GM19372 (cell line): Measurements from ENCODE around the gene TOE1.

Source experiments
- ATAC-seq: cut with Tn5 transposase; IDR thresholded peaks from one replicate; pipeline ENCODE4 v1.9.1; 2021; ENCODE audit warnings: mild to moderate bottlenecking, low read depth, moderate library complexity; ENCODE audit not compliant: unreplicated experiment

The TOE1 gene

GRCh38 chr1:45326627-45327623, 13.0 kb upstream of the TOE1 start, which contains the start of gene HPDL:
TSS of gene HPDL (plus strand) at chr1:45326895. CDS start at chr1:45327149, 254 bp downstream.
- peak; percentile 50 for ATAC-seq

DNA sequence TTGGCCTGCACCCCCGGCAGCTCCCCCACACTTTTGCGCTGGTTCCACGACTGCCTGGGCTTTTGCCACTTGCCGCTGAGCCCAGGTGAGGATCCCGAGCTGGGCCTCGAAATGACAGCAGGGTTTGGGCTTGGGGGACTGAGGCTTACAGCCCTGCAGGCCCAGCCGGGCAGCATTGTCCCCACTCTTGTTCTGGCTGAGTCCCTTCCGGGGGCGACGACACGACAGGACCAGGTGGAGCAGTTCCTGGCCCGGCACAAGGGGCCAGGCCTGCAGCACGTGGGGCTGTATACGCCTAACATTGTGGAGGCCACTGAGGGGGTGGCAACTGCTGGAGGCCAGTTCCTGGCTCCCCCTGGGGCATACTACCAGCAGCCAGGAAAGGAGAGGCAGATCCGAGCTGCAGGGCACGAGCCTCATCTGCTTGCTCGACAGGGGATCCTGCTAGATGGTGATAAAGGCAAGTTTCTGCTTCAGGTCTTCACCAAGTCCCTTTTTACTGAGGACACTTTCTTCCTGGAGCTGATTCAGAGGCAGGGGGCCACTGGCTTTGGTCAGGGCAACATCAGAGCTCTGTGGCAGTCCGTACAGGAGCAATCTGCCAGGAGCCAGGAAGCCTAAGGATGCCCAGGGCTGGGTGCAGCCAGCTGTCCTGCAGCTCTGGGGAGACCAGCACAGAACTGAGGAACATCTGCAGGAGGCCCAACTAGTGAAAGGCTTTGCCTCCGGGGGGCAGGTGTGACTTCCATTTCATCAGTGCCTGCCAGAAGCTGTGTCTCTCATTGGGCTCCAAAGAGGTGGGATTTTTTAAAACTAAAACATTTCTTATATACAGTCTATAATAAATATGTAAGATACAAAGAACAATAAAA, 12.1 kb upstream of the TOE1 start:
- no peak for ATAC-seq

GRCh38 chr1:45328680-45329079, 11.3 kb upstream of the TOE1 start:
- ATAC-seq, result no peak

- ATAC-seq, result no peak
Observed at GRCh38 chr1:45329445-45329844, 10.5 kb upstream of the TOE1 start.

GRCh38 chr1:45331436-45332345, 8.3 kb upstream of the TOE1 start:
- ATAC-seq, result no peak

GRCh38 chr1:45332346-45332720, 7.6 kb upstream of the TOE1 start:
- no peak for ATAC-seq

DNA sequence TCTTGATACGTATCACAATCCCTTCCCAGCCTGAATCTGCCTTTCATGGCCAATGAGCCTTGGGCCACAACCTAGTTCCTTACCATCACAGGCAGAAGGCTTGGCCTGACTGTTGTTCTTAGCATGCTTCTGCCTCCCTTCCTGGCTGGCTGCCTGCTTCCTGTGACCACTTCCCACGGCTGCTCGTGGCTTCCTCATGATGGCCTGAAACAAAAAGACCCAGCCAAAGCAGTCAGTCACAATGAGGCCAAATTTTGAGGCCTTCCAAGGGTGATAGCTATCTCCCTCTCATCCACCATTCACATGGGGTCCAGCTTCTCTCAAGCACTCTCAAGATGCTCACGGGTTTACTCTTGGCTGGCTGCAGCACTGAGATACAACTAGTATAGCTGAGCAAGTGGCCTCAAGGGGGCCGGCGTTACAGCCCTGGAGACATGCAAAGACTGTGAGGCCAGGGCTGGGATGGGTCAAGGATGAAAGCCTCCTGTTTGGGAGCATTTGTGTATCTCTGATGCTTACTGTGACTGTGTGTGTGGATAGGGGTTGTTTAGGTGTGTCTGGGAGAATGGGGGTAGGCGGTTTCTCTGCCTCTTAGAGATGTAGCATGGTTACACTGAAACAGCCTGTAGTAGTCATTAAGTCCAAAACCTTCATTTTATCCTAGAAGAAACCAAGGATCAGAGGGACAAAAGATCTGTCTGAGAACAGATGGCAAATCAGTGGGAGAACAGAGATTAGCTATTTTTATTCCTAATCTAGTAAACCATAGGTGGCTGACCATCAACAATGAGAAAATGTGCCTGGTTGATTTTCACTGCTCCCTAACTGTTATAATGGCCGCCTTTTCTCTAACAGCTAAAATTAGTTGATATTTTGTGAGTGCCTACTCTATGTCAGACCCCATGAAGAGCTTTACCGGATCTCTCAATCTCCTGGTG, 5.4 kb upstream of the TOE1 start:
- no peak for ATAC-seq

- ATAC-seq, result no peak
Observed at GRCh38 chr1:45335855-45336324, 4.1 kb upstream of the TOE1 start.

GRCh38 chr1:45337630-45338325, 2.2 kb upstream of the TOE1 start:
- ATAC-seq, result no peak

DNA sequence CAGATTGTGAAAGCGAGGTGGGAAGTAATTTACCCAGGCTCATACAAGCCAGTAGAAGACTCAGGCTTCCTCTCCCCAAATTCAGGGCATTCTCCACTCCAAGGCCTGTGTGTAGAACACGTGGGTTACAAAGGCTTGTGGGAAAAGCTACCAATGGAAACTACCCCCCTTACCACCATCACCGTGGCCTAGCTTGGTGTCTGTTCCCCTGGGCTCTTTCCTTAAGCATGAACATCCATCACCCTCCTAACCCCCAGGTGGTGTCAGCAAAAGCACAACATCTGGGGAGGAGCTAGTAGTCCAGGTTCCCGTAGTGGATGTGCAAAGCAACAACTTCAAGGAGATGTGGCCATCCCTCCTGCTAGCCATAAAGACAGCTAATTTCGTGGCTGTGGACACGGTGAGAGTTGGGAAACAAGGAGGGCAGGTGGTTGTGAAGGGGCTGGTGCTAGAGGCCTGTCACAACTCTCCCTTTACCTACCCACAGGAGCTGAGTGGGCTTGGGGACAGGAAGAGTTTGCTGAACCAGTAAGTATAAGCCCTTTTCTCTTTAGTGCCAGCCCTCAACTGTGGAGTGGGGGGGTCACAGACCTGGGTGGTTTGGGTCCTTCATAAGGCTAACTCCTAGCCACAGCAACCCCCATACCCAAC, 971 bp downstream of the TOE1 start:
- ATAC-seq, result no peak

DNA sequence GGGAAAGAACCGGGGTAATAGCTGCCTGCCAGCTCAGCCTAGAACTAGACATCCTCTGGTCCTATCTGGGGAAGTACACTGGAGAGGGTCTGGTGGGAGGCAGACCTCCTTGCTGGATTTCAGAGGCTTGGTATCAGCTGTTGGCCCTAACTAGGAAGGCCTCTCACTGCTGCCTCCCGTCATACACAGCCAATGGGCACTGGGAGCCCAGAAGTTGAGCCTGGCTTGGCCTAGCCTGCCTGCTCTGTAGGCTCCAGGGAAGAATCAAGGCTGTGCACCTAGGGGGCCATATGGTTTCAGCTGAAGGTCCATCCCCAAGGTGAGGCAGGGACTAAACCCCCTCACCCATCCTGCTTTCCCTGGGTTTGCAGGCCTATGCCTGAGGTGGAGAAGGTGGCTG, 4.5 kb downstream of the TOE1 start:
- no peak for ATAC-seq

DNA sequence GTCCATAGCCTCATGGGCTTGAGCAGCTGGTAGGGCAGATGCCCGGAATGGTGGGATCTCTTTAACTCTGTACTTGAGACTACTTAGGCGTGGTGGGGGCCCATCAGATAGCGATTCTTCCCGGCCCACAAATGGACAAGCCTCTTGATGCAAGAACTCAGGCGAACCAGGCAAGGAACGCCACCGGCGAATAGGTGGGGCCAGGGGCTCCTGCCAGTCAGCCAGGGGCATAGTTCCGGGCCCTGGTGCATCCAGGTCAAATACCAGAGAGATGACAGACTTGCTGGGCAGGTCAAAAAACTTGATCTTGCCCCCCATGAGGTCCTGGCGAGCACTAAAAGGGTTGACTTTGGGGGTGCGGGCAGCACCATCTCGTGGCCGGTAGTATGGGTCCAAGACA, 5.0 kb downstream of the TOE1 start:
- ATAC-seq, result no peak

- ATAC-seq, result no peak
Observed at GRCh38 chr1:45346473-45346872, 6.5 kb downstream of the TOE1 start.

GRCh38 chr1:45348020-45348419, 8.1 kb downstream of the TOE1 start:
- ATAC-seq, result no peak

GRCh38 chr1:45348609-45348965, 8.6 kb downstream of the TOE1 start:
- ATAC-seq, result no peak

DNA sequence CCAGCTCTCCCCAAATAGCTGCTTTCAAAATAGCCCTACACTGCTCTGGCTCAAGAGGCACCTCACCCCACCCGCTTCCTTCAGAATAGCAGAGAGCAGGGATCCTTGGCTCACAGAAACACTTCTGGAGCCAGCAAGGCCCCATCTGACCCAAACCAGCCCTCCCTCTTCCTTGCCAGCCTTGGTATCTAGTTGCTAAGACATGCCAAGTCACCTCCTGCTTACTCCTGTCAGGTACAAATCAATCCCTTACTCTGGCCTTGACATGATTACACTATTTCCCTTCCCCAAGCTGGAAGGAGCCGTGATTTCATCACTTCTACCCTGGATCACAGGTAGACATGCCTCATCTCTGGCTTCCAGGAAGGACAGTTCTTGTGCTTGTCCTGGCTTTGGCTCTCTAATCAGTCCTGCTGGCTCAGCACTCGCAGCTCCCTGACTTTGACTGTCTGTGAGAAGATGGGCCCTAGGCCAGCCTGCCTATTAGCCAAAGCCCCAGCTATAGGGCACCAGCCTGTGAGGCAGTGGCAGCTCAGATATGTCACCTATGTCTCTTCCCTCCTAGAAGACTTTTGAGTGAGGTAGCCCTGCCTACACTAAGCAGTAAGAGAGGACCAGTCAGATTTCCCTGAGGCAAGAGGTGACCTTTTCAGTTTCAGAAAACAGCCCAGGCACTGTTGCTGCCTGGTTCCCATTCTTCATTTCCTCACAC, 9.2 kb downstream of the TOE1 start:
- no peak for ATAC-seq

DNA sequence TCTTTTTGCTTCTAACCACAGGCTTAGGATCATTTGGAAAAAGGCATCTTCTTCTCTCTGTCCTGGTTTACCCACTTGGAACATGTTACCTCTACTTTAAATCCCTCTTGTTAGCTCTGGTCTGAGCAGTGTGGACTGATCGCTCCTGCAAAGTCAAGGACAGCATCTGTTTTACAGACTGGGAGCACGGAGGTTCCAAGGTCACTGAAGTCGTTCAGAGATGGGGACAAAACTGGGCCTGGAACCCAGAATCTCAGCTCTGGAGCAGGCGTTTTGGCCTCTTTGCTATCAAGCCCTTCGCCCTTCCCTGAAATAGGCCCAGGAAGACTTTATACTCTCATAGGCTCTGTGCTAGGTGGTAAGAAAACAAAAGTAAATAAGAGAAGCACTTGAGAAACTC, 11.5 kb downstream of the TOE1 start:
- ATAC-seq, result no peak
